Gastroesophageal sphincter (tissue), 4 donors: Measurements from ENCODE around the gene AKTIP. TPM values are rescaled to one million over a fixed set of nuclear protein-coding genes. Genes with fewer than 3 reads are reported as not detected.

Experiments used
- ATAC-seq: fragments of 150-250 bp; one replicate; pipeline ENCODE4 v1.9.1; 2016; ENCODE audit warnings: mild to moderate bottlenecking, moderate library complexity
- H3K27ac ChIP-seq, 4 donors: fragments of 200-600 bp; sonication (generic) in 3 of 4; 1 replicate in 3 of 4; 2 replicates in 1 of 4; pipeline ENCODE4 v1.5.1; 2016 to 2019
- H3K27me3 ChIP-seq: fragments of 200-600 bp; sonication (generic); one replicate; pipeline ENCODE4 v1.5.1; 2019
- H3K36me3 ChIP-seq, 2 donors: fragments of 200-600 bp; sonication (generic); one replicate each; pipeline ENCODE4 v1.5.1; 2019; ENCODE audit warnings: control low read depth in 1 of 2
- H3K4me1 ChIP-seq, 3 donors: fragments of 200-600 bp; sonication (generic); 1 replicate in 2 of 3; 2 replicates in 1 of 3; pipeline ENCODE4 v1.5.1; 2016 to 2019; ENCODE audit warnings: control low read depth in 2 of 3
- H3K4me3 ChIP-seq, 2 donors: fragments of 200-600 bp; sonication (generic); one replicate each; pipeline ENCODE4 v1.5.1; 2019; ENCODE audit warnings: mild to moderate bottlenecking in 1 of 2, moderate library complexity in 1 of 2
- H3K9me3 ChIP-seq, 3 donors: fragments of 200-600 bp; sonication (generic); one replicate each; pipeline ENCODE4 v1.5.1; 2017 to 2019; ENCODE audit warnings: control low read depth in 2 of 3
- CTCF ChIP-seq, 4 experiments: fragments of 200-600 bp in 2 of 4; fragments of 450-650 bp in 2 of 4; sonication (generic) in 1 of 4; IDR thresholded peaks; one replicate each; pipeline ENCODE4 v1.5.1; 2017 to 2019; ENCODE audit warnings: antibody characterized with exemption in 4 of 4, mild to moderate bottlenecking in 2 of 4, moderate library complexity in 2 of 4
- EP300 ChIP-seq: sonication (generic); formaldehyde crosslinking; IDR thresholded peaks from one replicate; pipeline ENCODE4 v1.6.1; 2017; ENCODE audit warnings: antibody characterized with exemption, mild to moderate bottlenecking
- POLR2A ChIP-seq, 2 donors: fragments of 450-650 bp; IDR thresholded peaks; one replicate each; pipeline ENCODE4 v1.6.1; 2017; ENCODE audit warnings: antibody characterized with exemption in 2 of 2, mild to moderate bottlenecking in 2 of 2, moderate library complexity in 1 of 2
- POLR2AphosphoS5 ChIP-seq: sonication (generic); formaldehyde crosslinking; IDR thresholded peaks from one replicate; pipeline ENCODE4 v1.6.1; 2017; ENCODE audit warnings: antibody characterized with exemption
- WGBS, 2 donors: methylation state at CpG; one replicate each; pipeline ENCODE4 v1.1.5; 2018; ENCODE audit warnings: low coverage in 1 of 2; 5-methylcytosine and 5-hydroxymethylcytosine counted together
- total RNA-seq, 4 donors: library from RNA; depleted of rRNA; stranded (reverse); fragments of >200 nt; gene quantifications; one replicate each; pipeline ENCODE4 v1.1.0, GENCODE V29; 2016

AKTIP gene
- total RNA-seq, 4 donors from 2014 or later, result 53.2 to 63.6 (median 59.5) TPM

- 82 to 86% methylated on average over 4 of the region's 8 CpGs for WGBS, 2 donors
- Histone ChIP-seq H3K27ac (no peak overlapping the region), H3K4me3 (no peak overlapping the region), H3K9me3 (no peaks in the 10 kb centered on the region), H3K27me3 (no peaks in the 10 kb centered on the region), H3K4me1 (no peaks in the 10 kb centered on the region), H3K36me3 (peaks cover 5 to 100% of the 10 kb centered on the region in 2 donors)
- no peak for ATAC-seq
- TF ChIP-seq CTCF (IDR thresholded peaks at IDR 0.05), result no peak
These were observed 44.4 kb downstream of the AKTIP start for GRCh38 chr16:53458635-53459034.

GRCh38 chr16:53457670-53458069, 45.3 kb downstream of the AKTIP start:
- ATAC-seq, result no peak
- H3K36me3 ChIP-seq, result peaks cover 5 to 100% of the 10 kb centered on the region in 2 donors
- TF ChIP-seq EP300 (no peak), POLR2AphosphoS5 (no peak), CTCF (IDR thresholded peaks at IDR 0.05) (no peak), POLR2A (IDR thresholded peaks at IDR 0.05) (no peak)
- no peak overlapping the region for H3K27ac ChIP-seq
- WGBS, 2 donors, result 100% methylated on average over 1 to 2 of the region's 2 CpGs
- H3K4me3 ChIP-seq, result no peak overlapping the region
- no peaks in the 10 kb centered on the region for H3K27me3 ChIP-seq
- no peaks in the 10 kb centered on the region for H3K9me3 ChIP-seq
- no peaks in the 10 kb centered on the region for H3K4me1 ChIP-seq

GRCh38 chr16:53456625-53457024, 46.4 kb downstream of the AKTIP start:
- 70 to 100% methylated on average over 1 to 2 of the region's 2 CpGs for WGBS, 2 donors

GRCh38 chr16:53453928-53454327, 49.1 kb downstream of the AKTIP start:
- no peak for TF ChIP-seq CTCF (IDR thresholded peaks at IDR 0.05)
- no peak for TF ChIP-seq POLR2AphosphoS5
- no peaks in the 10 kb centered on the region for H3K4me1 ChIP-seq
- no peaks in the 10 kb centered on the region for H3K27me3 ChIP-seq
- H3K9me3 ChIP-seq, result no peaks in the 10 kb centered on the region
- H3K27ac ChIP-seq, result no peak overlapping the region
- ATAC-seq, result no peak
- no peak overlapping the region for H3K4me3 ChIP-seq
- H3K36me3 ChIP-seq, result peaks cover 2 to 91% of the 10 kb centered on the region in 2 donors
- WGBS, 2 donors, result 98 to 100% methylated on average over 4 to 5 of the region's 5 CpGs

More at GRCh38 chr16:53456625-53457024, 46.4 kb downstream of the AKTIP start:
- H3K27ac ChIP-seq, result no peak overlapping the region
- peaks cover 5 to 100% of the 10 kb centered on the region in 2 donors for H3K36me3 ChIP-seq
- H3K4me1 ChIP-seq, result no peaks in the 10 kb centered on the region
- TF ChIP-seq EP300 (no peak), POLR2A (IDR thresholded peaks at IDR 0.05) (no peak), POLR2AphosphoS5 (no peak), CTCF (IDR thresholded peaks at IDR 0.05) (no peak)
- H3K27me3 ChIP-seq, result no peaks in the 10 kb centered on the region
- no peaks in the 10 kb centered on the region for H3K9me3 ChIP-seq
- no peak overlapping the region for H3K4me3 ChIP-seq
- no peak for ATAC-seq

- no peak for TF ChIP-seq POLR2A (IDR thresholded peaks at IDR 0.05)
- no peak for TF ChIP-seq EP300
- TF ChIP-seq POLR2AphosphoS5, result no peak
- no peak for TF ChIP-seq CTCF (IDR thresholded peaks at IDR 0.05)
- no peaks in the 10 kb centered on the region for H3K9me3 ChIP-seq
- no peak overlapping the region for H3K27ac ChIP-seq
- H3K36me3 ChIP-seq, result peaks cover 2 to 91% of the 10 kb centered on the region in 2 donors
- ATAC-seq, result no peak
- H3K4me1 ChIP-seq, result no peaks in the 10 kb centered on the region
- 88% methylated on average over 3 to 4 of the region's 4 CpGs for WGBS, 2 donors
- no peak overlapping the region for H3K4me3 ChIP-seq
- H3K27me3 ChIP-seq, result no peaks in the 10 kb centered on the region
These were observed 53.0 kb downstream of the AKTIP start for GRCh38 chr16:53449816-53450517.
